Neuron (in vitro differentiated cells): ENCODE measurements around the gene PIGN.
"Not testable (repeated sequence)": the region's sequence is repeated elsewhere in the genome, so short reads cannot be mapped to it uniquely, and the experiment has no call there.

ENCODE experiments used
- H2AFZ ChIP-seq: one replicate; pipeline ENCODE4 v1.6.1; 2013; ENCODE audit warnings: low read depth, mild to moderate bottlenecking, inconsistent platforms, low read length, moderate library complexity
- H3K27me3 ChIP-seq: one replicate; pipeline ENCODE4 v1.6.1; 2013; ENCODE audit warnings: low read length; ENCODE audit not compliant: insufficient read depth
- H3K36me3 ChIP-seq: one replicate; pipeline ENCODE4 v1.6.1; 2013; ENCODE audit warnings: low read length; ENCODE audit not compliant: insufficient read depth
- H3K4me1 ChIP-seq: one replicate; pipeline ENCODE4 v1.6.1; 2013; ENCODE audit warnings: low read length; ENCODE audit not compliant: insufficient read depth
- H3K4me3 ChIP-seq: 2 replicates; pipeline ENCODE4 v1.5.1; 2013; ENCODE audit warnings: mild to moderate bottlenecking, low read length, moderate library complexity
- H3K9me3 ChIP-seq: one replicate; pipeline ENCODE4 v1.6.1; 2013; ENCODE audit warnings: low read length

The PIGN gene

DNA sequence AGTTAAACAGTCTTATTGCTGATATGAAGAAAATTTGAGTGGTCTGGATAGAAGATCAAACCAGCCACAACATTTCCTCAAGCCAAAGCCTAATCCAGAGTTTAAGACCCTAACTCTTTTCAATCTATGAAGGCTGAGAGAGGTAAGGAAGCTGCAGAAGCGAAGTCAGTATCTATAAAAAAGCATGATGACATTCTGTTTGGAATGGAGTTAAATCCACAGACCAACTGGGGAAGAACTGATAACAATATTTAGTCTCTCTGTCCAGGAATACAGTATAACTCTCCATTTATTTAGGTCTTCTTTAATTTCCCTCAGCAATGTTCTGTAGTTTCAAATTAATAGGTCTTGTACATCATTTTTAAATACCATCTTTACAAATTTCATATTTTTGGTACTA lies 16.0 kb downstream of the PIGN start:
- Histone ChIP-seq H2AFZ (no peak overlapping the region), H3K4me3 (no peak overlapping the region), H3K9me3 (no peaks in the 10 kb centered on the region), H3K4me1 (no peaks in the 10 kb centered on the region), H3K36me3 (no peaks in the 10 kb centered on the region), H3K27me3 (no peaks in the 10 kb centered on the region)

DNA sequence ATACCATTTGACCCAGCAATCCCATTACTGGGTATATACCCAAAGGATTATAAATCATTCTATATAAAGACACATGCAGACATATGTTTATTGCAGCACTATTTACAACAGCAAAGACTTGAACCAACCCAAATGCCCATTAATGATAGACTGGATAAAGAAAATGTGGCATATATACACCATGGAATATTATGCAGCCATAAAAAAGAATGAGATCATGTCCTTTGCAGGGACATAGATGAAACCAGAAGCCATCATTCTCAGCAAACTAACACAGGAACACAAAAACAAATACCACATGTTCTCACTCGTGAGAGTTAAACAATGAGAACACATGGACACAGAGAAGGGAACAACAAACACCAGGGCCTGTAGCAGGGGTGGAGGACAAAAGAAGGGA lies 20.3 kb downstream of the PIGN start:
- not testable (repeated sequence) for H3K4me3 ChIP-seq, H3K9me3 ChIP-seq, H2AFZ ChIP-seq, H3K4me1 ChIP-seq, H3K36me3 ChIP-seq, H3K27me3 ChIP-seq

DNA sequence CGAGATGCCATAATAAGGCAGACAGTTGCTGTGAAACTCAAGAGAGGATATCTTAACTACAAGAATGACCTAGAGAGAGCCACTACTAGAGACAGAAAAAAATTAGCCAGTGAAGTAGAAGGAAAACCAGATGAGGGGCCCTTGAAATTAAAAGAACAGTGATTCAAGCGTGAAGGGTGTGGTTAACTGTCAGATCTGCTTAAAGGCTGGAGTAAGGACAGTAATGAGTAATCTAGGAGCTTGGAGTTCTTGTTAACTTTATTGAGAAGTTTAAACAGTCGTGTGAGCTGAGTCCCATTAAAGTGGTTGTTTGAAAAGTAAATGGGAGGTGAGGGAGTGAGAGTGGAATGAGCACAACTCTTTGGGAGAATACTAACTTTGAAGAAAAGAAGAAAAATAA lies 21.3 kb downstream of the PIGN start:
- Histone ChIP-seq H3K4me3 (no peak overlapping the region), H3K36me3 (peaks cover 4% of the 10 kb centered on the region), H3K27me3 (no peaks in the 10 kb centered on the region), H3K4me1 (peaks cover 3% of the 10 kb centered on the region), H2AFZ (no peak overlapping the region), H3K9me3 (peaks cover 3% of the 10 kb centered on the region)

DNA sequence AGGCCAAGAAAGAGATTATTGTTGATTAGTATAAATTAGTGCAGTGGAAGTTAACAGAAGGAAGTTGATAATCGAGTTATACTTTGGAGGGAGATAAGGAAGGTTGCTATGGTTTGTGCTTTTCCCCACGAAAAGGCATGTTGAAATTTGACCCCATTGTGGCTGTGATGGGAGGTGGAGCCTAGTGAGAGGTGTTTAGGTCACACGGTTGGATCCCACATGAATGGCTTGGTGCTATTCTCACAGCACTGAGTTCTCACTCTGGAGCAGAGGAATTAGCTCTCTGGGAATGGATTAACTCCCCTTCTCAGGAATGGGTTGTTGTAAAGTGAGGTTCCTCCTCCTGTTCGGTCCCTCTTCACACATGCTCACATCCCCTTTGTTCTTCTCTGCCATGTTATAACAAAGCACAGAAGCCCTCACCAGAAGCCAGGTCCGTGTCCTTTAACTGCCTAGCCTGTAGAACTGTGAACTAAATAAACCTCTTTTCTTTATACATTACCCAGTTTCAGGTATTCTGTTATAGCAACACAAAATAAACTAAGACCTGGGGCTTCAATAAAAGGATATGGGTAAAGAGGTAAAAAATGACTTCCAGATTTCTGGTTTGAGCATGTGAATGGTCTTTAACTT lies 21.9 kb downstream of the PIGN start:
- Histone ChIP-seq H2AFZ (no peak overlapping the region), H3K27me3 (no peaks in the 10 kb centered on the region), H3K9me3 (peaks cover 3% of the 10 kb centered on the region), H3K4me1 (peaks cover 3% of the 10 kb centered on the region), H3K4me3 (no peak overlapping the region), H3K36me3 (peaks cover 4% of the 10 kb centered on the region)

DNA sequence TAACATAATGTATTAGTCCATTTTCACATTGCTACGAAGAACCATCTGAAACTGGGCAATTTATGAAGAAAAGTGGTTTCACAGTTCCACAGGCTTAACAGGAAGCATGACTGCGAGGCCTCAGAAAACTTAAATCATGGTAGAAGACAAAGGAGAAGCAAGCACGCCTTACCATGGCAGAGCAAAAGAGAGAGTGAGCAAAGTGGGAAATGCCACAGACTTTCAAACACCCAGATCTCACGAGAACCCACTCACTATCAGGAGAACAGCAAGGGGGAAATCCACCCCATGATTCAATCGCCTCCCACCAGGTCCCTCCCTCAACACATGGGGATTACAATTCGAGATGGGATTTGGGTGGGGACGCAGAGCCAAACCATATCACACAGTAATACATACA lies 22.5 kb downstream of the PIGN start:
- Histone ChIP-seq H3K9me3 (peaks cover 3% of the 10 kb centered on the region), H3K4me1 (peaks cover 3% of the 10 kb centered on the region), H3K27me3 (no peaks in the 10 kb centered on the region), H3K4me3 (no peak overlapping the region), H2AFZ (no peak overlapping the region), H3K36me3 (peaks cover 4% of the 10 kb centered on the region)

DNA sequence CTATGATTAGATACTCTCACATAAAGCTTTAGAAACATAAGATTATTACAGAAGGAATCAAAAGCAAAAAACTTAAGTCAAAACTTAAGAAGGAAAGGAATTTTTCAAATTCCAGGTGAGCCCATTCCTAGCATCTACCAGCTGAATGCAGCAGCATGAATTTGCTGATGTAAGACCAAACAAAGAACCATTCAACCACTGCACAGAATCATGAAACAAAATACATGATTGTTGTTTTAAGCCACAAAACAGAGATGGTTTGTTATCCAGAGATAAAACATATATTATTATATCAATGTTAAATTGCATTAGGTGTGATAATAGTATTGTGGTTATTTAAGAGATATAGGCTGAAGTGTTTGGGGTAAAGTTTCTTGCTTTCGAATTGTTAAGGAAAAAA lies 29.0 kb downstream of the PIGN start:
- Histone ChIP-seq H3K4me1 (no peaks in the 10 kb centered on the region), H3K36me3 (peaks cover 11% of the 10 kb centered on the region), H3K27me3 (no peaks in the 10 kb centered on the region), H3K9me3 (no peaks in the 10 kb centered on the region), H3K4me3 (no peak overlapping the region), H2AFZ (no peak overlapping the region)

DNA sequence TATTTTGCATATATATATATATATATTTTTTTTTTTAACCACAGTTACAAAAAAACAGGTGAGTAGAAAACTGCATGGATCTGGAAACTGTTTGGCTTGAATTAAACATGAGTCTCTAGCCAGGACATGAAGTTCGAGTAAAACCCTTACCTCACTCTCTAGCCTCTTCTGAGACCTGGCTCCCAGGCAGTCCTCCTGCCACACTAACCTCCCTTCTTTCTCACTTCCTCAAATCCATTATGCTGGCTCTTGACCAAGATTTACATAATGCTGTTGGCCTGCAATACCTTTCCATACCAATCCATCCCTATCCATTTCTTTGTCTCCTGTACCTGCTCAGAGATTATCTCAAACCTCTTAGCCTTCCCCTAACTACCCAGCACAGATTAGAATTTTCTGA lies 34.0 kb downstream of the PIGN start:
- H3K4me1 ChIP-seq = no peaks in the 10 kb centered on the region
- H3K9me3 ChIP-seq = no peaks in the 10 kb centered on the region
- H3K36me3 ChIP-seq = peaks cover 7% of the 10 kb centered on the region
- no peak overlapping the region for H2AFZ ChIP-seq
- H3K27me3 ChIP-seq = no peaks in the 10 kb centered on the region
- H3K4me3 ChIP-seq = no peak overlapping the region

DNA sequence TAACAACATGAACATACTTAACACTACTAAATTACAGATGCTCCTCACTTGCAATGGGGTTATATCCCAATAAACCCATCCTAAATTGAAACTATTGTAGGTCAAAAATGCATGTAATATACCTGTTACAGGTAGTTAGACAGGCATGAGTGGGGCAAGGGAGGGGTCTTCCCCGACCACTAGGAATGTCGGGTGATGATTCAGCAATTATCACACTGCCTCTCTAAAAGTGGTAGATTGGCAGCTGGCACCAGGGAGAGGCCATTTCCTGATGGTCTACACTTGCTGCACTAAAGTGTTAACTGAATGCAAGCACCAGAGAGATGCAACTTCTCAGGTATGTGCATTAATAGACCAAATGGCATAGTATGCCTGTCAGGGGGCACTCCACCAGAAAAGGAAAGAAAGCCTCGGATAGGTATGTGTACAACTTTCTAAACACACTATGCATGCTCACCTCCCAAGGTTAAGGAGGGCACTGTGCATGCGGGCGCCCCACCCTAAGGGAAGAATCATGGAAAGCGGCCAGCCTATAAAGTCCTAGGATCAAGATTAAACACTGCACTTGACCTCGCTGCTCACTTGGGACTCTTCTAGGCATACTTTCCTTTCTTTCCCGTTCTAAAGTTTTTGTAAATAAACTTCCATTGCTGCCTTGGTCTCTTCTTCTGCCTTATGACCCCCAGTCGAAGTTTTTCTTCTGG lies 35.6 kb downstream of the PIGN start:
- no peaks in the 10 kb centered on the region for H3K27me3 ChIP-seq
- no peaks in the 10 kb centered on the region for H3K9me3 ChIP-seq
- H2AFZ ChIP-seq = no peak overlapping the region
- peaks cover 11% of the 10 kb centered on the region for H3K36me3 ChIP-seq
- H3K4me1 ChIP-seq = no peaks in the 10 kb centered on the region
- no peak overlapping the region for H3K4me3 ChIP-seq

DNA sequence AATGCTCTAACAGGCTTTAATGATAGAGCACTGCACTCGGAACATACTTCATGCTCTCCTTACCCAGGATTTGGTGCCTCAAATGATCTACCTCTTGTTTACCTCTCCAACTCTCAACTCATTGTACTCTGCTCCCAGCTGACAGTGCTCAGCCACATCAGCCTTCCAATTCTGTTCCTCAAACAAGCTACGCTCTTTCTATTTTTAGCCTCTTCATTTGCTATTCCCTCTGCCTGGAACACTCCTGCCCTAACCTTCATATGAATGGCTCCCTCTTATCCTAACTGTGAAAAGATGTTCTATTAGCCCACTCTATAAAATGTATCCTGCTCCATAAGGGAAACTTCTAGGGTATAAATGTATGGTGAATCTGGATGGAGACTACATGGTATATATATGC lies 42.5 kb downstream of the PIGN start:
- Histone ChIP-seq H2AFZ (no peak overlapping the region), H3K27me3 (no peaks in the 10 kb centered on the region), H3K4me3 (no peak overlapping the region), H3K4me1 (no peaks in the 10 kb centered on the region), H3K9me3 (no peaks in the 10 kb centered on the region), H3K36me3 (peaks cover 11% of the 10 kb centered on the region)

DNA sequence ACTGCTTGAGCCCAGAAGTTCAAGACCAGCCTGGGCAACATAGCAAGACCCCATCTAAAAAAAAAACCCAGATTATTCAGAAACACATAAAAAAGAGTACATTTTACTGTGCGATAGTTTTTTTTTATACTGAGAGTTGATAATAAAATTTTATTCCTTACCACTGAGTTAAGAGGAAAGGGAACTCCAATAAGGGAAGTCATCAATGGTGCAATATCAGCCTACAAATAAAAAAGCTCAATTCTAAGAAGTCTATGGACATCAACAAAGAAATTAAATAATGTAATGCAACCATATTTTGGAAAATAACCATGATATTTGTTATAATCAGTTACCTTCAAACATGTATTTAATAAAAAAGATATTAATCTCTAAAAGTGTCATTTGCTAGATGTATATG lies 46.6 kb downstream of the PIGN start:
- no peak overlapping the region for H2AFZ ChIP-seq
- no peaks in the 10 kb centered on the region for H3K9me3 ChIP-seq
- peaks cover 11% of the 10 kb centered on the region for H3K36me3 ChIP-seq
- H3K27me3 ChIP-seq = no peaks in the 10 kb centered on the region
- H3K4me1 ChIP-seq = peaks cover under 1% of the 10 kb centered on the region
- H3K4me3 ChIP-seq = no peak overlapping the region

DNA sequence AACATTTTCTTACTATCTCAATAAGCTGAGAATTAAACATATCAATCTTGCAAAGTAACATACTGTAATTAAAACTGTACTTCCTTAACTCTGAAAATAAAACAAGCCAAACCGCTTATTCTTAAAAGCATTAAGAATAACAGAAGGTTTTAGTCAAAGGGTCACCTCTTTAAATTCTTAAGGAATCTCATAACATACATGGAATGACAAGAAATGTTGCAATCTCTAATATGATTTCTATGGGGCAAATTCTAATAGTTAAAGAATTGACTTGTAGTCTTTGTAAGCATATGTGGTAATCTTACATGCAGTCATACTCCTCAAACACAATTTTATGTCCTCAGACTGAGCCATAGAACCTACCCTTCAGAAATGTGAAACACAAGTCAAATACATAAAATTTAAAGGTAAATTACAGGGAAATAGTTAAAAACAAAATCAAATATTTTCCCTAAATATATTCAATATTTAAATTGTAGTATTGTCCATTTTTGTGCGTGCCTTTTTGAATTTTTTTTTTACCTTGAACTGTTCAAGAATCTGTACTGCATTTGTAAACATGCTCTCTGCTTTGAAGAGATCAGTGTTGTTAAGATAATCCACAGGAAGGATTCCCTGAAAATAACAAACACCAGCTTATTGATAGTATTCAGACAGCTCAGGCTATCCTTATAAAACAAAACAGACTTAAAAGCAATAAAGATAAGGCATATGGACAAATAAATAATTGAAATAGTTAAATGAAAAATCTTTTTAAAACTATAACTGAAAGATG lies 48.2 kb downstream of the PIGN start:
- peaks cover 12% of the 10 kb centered on the region for H3K4me1 ChIP-seq
- H3K27me3 ChIP-seq = no peaks in the 10 kb centered on the region
- no peaks in the 10 kb centered on the region for H3K9me3 ChIP-seq
- no peak overlapping the region for H2AFZ ChIP-seq
- peaks cover 7% of the 10 kb centered on the region for H3K36me3 ChIP-seq
- no peak overlapping the region for H3K4me3 ChIP-seq

DNA sequence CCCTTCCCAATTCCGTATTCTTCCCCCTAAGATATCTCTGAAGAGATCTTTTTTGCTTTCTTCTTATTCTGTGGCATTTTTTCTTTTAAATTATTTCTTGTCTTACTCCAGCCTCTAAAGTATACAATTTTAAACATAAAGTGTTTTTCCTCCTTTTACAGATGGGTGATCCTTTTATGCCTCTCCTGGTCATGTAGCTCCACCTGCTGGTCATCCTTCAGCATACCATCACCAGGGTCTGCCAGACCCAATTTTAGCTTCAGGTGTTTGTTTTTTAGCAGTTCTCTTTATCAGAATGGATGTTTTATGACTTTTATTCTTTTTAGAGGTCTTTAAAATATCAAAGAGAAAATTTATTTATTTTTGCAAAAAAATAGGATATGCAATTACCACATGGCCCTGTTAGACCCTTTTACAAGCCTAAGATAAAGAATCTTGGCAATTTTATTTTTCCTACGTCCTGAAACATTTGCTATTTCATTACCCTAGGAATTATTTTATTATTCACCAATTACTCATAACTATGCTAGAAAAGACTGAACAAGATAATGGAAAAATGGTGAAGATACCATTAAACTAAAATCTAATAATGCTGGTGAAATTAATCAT lies 55.5 kb downstream of the PIGN start:
- Histone ChIP-seq H3K9me3 (no peaks in the 10 kb centered on the region), H3K4me3 (no peak overlapping the region), H3K4me1 (peaks cover 13% of the 10 kb centered on the region), H3K27me3 (no peaks in the 10 kb centered on the region), H2AFZ (no peak overlapping the region), H3K36me3 (no peaks in the 10 kb centered on the region)

DNA sequence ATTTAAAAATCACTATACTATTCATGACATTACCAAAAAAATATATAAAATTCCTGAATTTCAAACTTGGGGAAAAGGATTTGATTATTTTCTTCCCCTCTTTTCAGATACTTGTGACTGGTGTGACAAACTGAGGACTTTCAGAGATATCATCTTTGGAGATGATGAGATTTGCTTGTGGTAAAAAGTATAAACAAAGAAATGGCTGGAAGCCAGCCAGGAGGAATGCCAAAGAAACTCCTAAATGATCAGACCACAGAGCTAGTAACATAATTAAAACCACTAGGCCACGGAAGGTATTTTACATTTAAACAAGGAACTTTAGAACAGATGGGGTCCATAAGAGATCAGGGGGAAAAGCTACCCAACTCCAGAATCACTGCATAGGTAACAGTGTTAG lies 58.7 kb downstream of the PIGN start:
- Histone ChIP-seq H3K9me3 (no peaks in the 10 kb centered on the region), H2AFZ (no peak overlapping the region), H3K4me1 (peaks cover 1% of the 10 kb centered on the region), H3K4me3 (no peak overlapping the region), H3K27me3 (no peaks in the 10 kb centered on the region), H3K36me3 (no peaks in the 10 kb centered on the region)
